ENCODE data around the gene PFKM. TPM values are rescaled to one million over a fixed set of nuclear protein-coding genes. Genes with fewer than 3 reads are reported as not detected.

Gene PFKM
- total and polyA plus RNA-seq, 9 of the 15 experiments (the other 6 are each of a cell fraction or from before 2014, with no cell fraction given), result 16.5 to 39.9 (median 31.7) TPM

- TF ChIP-seq SMC3 (conservative IDR thresholded peaks at IDR 0.05; ENCODE audit: insufficient read depth, low read depth, low read length), result peak; percentile 89
- no peak for TF ChIP-seq ATF4 (CRISPR knock-in tag; IDR thresholded peaks at IDR 0.05)
- no peak for TF ChIP-seq ZNF766 (CRISPR knock-in tag; conservative IDR thresholded peaks at IDR 0.05)
- TF ChIP-seq HIVEP1 (CRISPR knock-in tag; IDR thresholded peaks at IDR 0.05), result no peak
- TF ChIP-seq STAG1 (CRISPR knock-in tag; IDR thresholded peaks at IDR 0.05; ENCODE audit: borderline replicate concordance), result no peak; the same call in 1 of the 2 replicates
- no peak for TF ChIP-seq PATZ1 (CRISPR knock-in tag; IDR thresholded peaks at IDR 0.05; ENCODE audit: borderline replicate concordance)
- TF ChIP-seq REST (IDR thresholded peaks at IDR 0.05; ENCODE audit: borderline replicate concordance), result peak; percentile 84; the same call in 1 of the 2 replicates
- no peak for TF ChIP-seq REST (CRISPR knock-in tag; IDR thresholded peaks at IDR 0.05; ENCODE audit: low read depth)
- no peak for TF ChIP-seq PYGO2 (tag; IDR thresholded peaks at IDR 0.05)
- TF ChIP-seq ZNF699 (CRISPR knock-in tag; IDR thresholded peaks at IDR 0.05; ENCODE audit: insufficient replicate concordance), result no peak
- TF ChIP-seq C11orf30 (IDR thresholded peaks at IDR 0.05; ENCODE audit: low read depth), result no peak
- no peak for TF ChIP-seq EWSR1 (IDR thresholded peaks at IDR 0.05; ENCODE audit: borderline replicate concordance, low read depth, partially characterized antibody)
- TF ChIP-seq ZFP1 (CRISPR knock-in tag; IDR thresholded peaks at IDR 0.05), result no peak
These were observed 46.2 kb downstream of the PFKM start (continued) for GRCh38 chr12:48165089-48165981.
